GM19035 (cell line): ENCODE measurements around the gene IFITM10.
"Not testable (repeated sequence)": the region's sequence is repeated elsewhere in the genome, so short reads cannot be mapped to it uniquely, and the experiment has no call there.

ENCODE experiments used
- ATAC-seq: cut with Tn5 transposase; IDR thresholded peaks from one replicate; pipeline ENCODE4 v1.9.1; 2021; ENCODE audit not compliant: unreplicated experiment

The IFITM10 gene

DNA sequence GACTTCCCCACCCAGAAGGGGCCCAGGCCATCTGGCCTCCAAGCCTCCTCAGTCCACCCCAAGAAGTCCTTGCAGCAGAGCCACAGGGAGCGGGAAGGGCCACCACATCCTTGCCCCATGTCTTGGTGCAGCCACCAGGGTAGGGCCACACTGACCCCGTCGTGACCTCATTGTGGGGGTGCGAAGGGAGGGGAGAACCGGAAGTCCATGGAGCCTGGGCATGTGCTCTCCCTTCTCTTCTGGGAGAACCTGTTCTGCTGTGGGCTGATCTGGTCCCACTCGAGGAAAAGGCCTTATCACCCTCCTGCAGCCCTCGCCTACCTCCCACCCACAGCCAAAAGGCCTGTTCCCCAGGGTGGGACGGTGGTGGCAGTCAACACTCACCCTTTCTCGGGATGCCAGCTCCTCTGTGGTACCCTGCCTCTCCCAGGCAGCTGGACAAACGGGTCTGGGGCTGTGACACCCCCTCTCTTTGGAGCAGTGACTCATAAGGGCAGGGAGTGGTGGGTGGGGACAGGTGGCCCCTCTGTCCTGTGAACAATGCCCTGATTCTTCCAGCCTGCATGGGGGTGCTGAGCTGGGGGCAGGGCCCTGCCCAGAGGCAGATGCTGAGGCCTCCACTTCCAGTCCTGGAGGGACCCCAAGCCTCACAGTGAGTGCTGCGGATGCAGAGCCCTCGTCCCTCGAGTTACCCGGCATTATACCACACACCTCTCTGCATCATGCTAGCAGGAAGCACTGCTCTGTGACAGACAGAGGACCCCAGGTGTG is 27.9 kb upstream of the IFITM10 start:
- ATAC-seq: no peak

GRCh38 chr11:1777737-1778136 is 27.3 kb upstream of the IFITM10 start:
- no peak for ATAC-seq

DNA sequence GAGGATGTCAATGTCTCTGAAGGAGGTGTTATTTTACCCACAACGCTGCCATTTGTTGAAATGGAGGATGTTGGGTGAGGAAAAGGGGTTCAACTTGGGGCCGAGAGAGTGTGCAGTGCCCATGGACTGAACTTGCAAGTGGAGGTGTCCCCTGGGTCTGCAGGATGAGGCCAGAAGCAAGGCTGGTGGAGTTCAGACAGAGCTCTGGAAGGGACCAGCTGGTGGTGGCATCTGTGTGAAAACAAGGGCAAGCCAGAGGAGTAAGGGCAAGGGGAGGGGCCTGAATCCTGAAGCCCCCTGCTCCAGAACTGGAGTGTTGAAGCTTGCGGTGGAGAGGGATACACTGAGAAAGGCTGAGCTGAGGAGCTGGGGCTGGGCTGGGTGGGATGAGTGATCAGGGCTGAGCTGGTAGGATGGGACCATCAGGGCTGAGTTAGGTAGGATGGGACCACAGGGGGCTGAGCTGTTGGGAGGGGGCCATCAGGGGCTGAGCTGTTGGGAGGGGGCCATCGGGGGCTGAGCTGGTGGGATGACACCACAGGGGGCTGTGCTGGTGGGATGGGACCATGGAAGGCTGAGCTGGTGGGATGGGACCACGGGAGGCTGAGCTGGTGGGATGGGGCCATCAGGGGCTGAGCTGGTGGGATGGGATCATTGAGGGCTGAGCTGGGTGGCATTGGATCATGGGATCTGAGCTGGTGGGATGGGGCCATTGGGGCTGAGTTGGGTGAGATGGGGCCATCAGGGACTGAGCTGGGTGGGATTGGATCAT is 26.7 kb upstream of the IFITM10 start:
- ATAC-seq: no peak

DNA sequence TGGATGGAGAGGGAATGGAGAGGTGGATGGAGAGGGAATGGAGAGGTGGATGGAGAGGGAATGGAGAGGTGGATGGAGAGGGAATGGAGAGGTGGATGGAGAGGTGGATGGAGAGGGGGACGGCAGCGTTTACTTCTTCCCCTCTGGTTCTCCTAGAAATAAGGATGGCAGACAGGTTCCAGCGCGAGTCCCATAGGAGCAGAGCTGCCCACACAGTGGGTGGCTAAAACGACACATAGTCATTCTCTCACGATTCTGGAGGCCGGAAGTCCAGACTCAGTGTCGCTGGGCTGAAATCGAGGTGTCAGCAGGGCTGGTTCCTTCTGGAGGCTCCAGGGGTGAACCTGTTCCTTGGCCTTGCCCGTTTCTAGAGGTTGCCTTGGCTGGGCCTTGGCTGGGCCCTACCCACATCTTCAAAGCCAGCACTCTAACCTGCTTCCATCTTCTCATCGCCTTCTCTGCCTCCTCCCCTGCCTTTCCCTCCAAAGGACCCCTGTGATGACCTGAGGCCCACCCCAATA is 26.0 kb upstream of the IFITM10 start:
- no peak for ATAC-seq

DNA sequence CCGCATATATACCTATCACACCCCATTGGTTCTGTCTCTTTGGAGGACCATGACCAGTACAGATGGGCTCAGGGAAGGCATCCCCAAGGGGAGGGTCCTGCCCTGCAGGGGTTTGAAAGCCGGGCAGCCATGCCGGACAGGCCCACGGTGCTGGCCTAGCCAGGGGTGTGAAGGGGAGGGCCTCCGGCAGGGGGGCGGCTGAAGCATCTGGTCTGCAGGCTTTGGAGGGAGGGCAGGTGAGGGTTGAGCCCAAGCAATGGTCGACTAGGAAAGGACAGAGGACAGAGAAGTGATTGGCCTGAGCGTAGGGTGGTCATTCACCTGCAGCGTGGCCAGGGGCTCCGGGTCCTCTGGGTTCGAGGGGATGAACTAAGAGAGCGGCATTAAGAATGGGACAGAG is 24.5 kb upstream of the IFITM10 start:
- ATAC-seq: no peak

DNA sequence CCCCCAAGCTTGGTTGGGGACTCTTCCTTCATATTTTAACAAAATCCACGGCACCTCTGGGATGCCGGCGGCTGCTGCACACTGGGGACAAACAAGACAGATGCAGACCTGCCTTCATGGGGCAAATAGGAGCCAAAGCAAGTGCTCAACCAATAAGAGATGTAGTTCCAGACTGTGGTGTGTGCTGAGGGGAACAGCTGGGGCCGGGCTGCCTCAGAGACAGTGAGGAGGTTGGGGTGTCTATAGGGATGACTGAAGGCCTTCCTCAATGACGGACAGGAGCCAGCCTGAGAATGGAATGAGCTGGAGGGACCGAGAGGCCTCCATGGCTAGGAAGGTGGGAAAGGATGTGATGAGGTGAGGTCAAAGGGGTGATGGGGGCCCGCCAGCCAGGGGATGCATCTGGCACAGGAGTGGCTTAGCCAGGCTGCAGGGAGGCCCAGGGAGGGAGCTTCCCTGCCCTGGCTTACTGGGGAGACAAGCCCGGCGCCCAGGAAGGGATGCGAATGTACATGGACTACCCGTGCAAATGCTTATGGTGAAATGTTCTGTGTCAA is 23.7 kb upstream of the IFITM10 start:
- ATAC-seq: no peak

GRCh38 chr11:1773131-1773993 is 23.0 kb upstream of the IFITM10 start:
- ATAC-seq: no peak

DNA sequence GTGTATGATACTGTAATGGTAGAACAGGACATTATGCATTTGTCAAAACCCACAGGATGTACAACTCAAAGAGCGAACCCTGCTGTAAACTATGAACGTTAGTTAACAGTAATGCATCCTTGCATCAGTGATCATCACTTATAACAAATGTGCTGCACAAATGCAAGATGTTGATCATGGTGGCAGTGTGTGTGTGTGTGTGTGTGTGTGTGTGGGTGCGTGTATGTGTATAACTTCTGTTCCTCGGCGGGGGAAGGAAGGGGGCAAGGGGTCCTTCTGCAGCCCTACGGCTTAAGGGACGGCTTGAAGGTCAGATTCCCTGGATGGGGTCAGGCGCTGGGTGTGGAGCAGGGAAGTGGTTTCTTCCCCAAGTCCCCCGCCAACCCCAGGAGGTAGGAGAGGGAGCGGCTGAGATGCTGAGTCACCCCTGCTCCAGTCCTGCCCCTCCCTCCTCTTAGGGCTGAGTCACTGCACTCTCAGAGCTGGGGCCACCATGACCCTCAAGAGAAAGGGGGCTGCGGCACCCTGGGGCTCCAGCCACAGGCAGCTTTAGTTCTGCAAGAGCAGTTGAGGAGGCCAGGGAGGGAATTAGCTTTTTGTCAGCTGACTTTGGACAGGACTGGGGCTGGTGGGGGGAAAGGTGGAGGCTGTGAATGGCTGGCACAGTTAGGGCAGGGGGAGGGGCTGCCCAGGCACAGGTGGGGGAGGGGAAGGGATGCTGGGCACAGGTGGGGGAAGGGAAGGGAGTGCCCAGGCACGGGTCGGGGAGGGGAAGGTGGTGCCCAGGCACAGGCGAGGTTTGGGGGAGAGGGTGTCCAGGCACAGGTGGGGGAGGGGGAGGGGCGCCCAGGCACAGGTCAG is 22.1 kb upstream of the IFITM10 start:
- ATAC-seq: no peak

DNA sequence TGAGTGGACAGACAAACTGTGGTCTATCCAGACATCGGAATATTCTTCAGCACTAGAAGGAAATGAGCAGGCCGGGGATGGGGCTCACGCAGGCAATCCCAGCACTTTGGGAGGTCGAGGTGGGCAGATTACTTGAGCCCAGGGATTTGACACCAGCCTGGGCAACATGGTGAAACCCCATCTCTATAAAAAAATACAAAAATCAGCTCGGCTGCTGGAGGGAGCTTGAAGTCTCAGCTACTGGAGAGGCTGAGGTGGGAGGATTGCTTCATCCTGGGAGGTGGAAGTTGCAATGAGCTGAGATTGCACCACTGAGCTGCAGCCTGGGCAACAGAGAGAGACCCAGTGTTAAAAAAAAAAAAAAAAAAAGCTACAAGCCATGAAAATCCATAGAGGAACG is 21.3 kb upstream of the IFITM10 start:
- no peak for ATAC-seq

DNA sequence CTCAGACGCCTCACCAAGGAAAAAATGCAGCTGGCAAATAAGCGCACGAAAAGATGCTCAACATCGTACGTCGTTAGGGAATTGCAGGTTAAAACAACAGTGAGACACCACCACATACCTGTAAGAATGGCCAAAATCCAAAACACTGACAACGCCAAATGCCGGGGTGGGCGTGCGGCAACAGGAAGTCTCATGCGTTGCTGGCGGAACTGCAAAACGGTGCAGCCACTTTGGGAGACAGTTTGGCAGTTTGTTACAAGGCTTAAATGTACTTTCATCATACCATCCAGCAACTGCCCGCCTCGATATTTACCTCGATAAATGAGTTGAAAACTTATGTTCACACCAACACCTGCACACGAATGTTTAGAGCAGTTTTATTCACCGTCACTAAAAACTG is 20.9 kb upstream of the IFITM10 start:
- no peak for ATAC-seq

DNA sequence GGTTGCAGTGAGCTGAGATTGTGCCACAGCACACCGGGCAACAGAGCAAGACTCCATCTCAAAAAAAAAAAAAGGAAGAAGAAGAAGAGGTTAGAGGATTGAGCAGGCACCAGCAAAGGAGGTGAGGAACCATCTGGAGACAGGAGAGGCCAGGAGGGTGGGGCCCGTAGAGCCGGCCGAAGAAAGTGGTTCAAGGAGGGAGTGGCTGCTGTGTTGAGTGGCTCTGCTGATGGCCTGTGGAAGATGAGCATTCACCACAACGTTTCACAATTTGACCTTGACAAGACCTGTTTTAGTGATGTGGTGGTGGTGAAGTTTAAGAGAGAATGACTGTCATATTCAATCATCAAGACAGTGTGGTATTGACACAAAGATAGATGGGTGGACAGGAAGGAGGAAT is 20.1 kb upstream of the IFITM10 start:
- no peak for ATAC-seq

DNA sequence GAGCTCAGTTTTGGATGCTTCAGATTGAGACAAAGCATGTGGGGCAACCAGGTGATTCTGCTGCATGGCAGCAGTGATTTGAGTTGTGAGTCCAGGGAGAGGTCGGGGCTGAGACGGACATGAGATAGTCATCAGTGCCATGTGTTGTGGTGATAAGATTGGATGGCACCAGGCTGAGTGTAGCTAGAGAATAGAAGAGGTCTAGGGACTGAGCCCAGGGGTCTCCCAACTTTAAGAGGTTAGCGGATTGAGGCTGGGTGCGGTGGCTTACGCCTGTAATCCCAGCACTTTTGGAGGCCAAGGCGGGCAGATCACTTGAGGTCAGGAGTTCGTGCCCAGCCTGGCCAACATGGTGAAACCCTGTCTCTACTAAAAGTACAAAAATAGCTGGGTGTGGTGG is 19.7 kb upstream of the IFITM10 start:
- no peak for ATAC-seq

DNA sequence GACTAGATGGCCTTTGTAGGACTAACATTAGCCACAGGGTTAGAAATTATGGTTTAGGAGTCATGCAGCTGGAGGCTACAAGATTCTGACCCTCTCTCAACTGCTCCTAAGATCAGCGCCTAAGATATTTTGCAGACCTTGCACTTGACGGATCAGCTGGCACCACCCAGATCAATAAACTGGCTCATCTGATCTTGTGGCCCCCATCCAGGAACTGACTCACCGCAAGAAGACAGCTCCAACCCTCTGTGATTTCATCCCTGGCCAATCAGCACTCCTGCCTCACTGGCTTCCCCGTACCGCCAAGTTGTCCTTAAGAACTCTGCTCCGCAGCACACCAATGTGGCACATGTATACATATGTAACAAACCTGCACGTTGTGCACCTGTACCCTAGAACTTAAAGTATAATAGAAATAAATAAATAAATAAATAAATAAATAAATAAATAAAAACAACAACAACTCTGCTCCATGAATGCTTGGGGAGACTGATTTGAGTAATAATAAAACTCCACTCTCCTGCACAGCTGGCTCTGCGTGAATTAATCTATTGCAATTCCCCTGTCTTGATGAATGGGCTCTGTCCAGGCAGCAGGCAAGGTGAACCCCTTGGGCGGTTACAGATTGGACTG is 19.0 kb upstream of the IFITM10 start:
- ATAC-seq: not testable (repeated sequence)

GRCh38 chr11:1768141-1768469 is 17.7 kb upstream of the IFITM10 start:
- no peak for ATAC-seq

GRCh38 chr11:1767399-1768140 is 17.2 kb upstream of the IFITM10 start:
- no peak for ATAC-seq

DNA sequence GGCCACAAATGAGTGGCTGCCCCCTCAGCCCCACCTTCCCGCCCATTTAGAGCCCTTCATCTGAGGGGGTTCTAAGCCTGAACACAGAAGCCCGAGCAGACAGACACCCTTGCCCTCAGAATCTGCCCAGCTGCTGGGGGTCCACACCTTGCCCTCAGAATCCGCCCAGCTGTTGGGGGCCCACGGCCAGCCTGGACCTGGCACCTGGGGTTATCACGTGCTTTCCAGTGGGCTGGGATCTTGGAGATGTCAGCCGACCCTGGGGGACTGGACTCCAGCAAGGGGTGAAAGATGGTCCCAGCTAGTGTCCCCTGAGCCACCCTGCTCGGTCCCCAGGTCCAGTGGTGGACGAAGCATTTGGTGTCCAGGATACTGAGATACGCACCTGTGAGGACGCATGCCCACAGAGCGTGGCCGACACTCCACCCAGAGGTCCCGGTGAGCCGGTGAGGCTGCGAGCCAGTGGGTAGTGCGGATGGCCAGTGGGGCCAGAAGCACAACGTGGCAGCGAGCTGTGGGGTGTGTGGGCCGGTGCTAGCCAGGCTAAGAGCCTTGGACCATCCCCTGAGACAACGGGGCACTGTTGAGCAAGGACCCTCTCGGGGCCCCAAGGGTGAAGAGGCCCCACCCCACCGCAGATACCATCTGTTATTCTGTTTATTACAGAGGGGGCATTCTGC is 16.5 kb upstream of the IFITM10 start:
- no peak for ATAC-seq

- ATAC-seq: no peak
These were observed 15.7 kb upstream of the IFITM10 start for GRCh38 chr11:1765871-1766718.
